Left forelimb (tissue), 1 donor: ENCODE measurements around the gene CCDC137.
"Not testable (repeated sequence)": the region's sequence is repeated elsewhere in the genome, so short reads cannot be mapped to it uniquely, and the experiment has no call there.

ENCODE experiments used
- DNase-seq: peaks from one replicate; pipeline ENCODE4 v3.0.0-alpha.2; 2018; ENCODE audit warnings: low spot score

The CCDC137 gene

GRCh38 chr17:81666342-81667191 lies at the start of gene CCDC137, which contains the start of gene OXLD1:
TSS of gene CCDC137 (plus strand) at chr17:81666737. CDS start at chr17:81666767, 30 bp downstream.
TSS of gene OXLD1 (minus strand) at chr17:81666605. CDS start at chr17:81666577, 28 bp downstream.
- peak; percentile 97 for DNase-seq

DNA sequence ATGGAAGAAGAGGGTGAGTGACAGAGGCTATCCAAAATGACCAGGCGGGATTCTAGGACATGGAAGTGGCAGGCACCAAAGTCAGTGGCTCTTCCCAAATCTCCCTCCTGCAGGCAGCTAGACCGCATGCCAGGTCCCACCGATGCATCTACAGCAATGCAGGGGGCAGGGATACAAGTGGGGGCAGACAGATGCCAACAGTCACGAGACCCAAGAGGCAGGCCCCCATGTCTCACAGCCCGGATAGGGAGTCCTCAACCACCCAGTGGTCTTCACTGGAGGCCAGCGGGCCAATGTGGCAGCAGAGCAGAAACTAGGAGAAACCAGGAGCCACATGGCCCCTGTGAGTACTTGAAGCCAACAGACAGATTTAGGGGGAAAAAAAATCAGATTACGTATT lies 49.7 kb upstream of the CCDC137 start:
- no peak for DNase-seq

GRCh38 chr17:81618307-81618706 lies 48.2 kb upstream of the CCDC137 start:
- not testable (repeated sequence) for DNase-seq

DNA sequence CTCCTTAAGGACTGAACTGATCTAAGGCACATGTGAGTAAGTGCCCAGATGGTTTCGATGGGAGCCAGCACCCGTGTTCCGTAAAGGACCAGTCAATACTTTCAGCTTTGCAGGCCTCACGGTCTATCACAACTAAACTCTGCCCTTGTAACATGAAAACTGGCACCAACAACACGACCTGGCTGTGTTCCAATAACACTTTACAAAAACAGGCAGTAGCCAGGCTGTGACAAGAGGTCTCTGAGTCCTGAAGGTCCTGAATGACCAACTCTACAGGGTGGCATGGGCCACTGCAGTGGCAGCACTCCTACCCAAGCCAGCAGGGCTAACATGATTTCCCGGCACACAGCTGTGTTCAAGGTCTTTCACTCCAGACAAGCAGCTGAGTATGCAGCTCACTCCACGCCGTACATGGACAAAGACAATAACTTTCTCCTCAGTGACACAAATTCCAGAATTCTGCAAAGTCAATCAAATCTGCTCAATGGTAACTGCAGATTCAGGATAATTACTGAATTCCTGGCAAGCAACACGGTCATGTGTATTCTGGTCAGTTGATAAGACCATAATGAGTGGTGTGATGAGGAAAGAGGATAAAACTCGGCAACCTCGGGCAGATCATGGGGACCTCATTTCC lies 44.9 kb upstream of the CCDC137 start:
- DNase-seq: no peak

GRCh38 chr17:81630274-81630673 lies 36.3 kb upstream of the CCDC137 start:
- no peak for DNase-seq

DNA sequence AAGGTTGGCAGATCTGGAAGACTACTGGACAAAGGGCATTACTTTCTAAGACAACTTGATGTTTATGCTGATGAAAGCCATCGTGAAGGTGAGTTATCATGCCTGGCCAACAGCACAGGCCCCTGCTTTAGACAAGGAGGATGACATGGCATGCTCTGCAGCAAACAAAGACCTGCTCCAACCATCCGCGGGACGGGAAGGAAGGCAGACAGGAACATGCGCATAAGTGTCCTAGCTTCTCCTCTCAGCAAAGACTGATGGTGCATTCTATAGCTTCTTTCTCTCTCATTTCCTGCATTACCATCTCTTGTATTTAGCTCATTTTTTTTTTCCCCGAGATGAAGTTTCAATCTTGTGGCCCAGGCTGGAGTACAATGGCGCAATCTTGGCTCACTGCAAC lies 35.1 kb upstream of the CCDC137 start:
- DNase-seq: no peak

GRCh38 chr17:81635431-81635830 lies 31.1 kb upstream of the CCDC137 start:
- no peak for DNase-seq

DNA sequence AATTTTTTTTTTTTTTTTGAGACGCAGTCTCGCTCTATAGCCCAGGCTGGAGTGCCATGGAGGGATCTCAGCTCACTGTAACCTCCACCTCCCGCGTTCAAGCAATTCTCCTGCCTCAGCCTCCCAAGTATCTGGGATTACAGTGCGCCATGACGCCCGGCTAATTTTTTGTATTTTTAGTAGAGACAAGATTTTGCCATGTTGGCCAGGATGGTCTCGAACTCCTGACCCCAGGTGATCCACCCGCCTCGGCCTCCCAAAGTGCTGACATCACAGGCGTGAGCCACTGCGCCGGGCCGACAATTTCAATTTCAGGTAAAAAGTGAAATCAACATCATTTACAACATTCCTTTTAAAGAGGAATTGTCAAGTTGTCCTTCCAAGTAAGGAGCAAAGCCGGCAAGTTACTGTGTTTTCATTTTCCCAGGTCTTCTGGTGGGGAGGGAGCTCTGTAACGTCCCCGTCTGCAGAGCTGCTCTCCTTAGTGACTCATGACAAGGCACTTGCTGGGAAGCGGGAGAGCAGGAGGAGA lies 30.5 kb upstream of the CCDC137 start:
- DNase-seq: no peak

DNA sequence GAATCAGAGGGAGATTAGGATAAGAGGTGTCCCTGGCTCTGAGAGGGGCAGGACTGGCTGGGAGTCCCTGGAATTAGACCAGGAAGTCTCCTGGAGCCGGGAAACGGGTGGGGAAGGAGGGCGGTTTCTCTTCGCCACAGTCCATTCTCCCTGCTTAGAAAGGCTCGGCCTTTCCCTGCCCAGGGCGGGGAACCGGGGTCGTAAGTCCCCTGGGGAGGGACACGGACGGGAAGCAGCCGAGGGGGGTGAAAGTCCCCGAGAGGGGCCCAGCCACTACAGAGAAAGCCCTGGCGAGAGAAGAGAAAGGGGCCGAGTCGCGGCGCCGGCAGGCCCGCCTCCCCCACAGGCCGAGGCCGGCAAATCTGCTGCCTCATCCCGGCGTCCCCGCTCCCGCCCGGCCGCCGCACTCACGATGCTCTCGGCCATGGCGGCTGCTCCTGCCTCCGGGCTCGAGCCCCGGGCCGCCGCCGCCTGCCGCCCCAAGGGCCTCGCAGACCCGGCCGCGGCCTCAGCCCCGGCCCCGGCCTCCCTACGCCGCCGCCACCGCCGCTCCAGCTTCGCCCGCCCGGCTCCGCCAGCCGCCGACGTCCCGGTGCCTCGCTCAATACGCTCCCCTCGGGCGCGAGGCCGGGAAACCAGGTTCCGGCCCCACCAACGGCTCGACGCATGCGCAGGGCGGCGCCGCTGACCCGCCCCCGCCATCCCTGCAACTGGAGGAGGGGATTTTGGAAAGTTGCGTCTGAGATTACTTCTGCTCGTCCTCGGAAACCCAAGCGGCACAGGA lies 29.8 kb upstream of the CCDC137 start, which contains the start of the genes NPLOC4 and TSPAN10:
Gene NPLOC4 (minus strand): TSS at position 608 of the 784 bp plus-strand sequence. CDS start 182 bp downstream, at position 426.
Gene TSPAN10 (plus strand): TSS at position 692 of the 784 bp plus-strand sequence. CDS start 5,217 bp downstream, outside the sequence.
- DNase-seq: peak; percentile 94

DNA sequence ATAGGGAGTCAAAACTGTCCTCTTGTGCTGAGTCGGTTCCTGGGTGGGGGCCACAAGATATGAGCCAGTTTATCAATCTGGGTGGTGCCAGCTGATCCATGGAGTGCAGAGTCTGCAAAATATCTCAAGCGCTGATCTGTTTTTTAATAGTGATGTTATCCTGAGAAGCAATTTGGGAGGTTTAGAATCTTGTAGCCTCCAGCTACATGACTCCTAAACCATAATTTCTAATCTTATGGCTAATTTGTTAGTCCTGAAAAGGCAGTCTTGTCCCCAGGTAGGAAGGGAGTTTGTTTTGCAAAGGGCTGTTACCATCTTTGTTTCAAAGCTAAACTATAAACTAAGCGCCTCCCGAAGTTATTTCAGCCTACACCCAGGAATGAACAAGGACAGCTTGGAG lies 27.9 kb upstream of the CCDC137 start:
- no peak for DNase-seq

DNA sequence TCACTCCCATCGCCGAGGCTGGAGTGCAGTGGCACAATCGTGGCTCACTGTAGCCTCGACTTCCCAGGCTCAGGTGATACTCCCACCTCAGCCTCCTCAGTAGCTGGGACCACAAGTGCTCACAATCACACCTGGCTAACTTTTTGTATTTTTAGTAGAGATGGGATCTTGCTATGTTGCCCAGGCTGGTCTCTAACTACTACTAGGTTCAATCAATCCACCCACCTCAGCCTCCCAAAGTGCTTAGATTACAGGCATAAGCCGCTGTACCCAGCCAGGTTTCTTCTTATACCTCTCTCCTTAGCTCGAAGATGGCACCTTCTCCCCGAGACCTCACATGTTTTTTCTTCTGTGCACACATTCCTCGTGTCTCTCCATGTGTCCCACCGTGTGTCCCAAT lies 26.5 kb upstream of the CCDC137 start:
- DNase-seq: no peak

DNA sequence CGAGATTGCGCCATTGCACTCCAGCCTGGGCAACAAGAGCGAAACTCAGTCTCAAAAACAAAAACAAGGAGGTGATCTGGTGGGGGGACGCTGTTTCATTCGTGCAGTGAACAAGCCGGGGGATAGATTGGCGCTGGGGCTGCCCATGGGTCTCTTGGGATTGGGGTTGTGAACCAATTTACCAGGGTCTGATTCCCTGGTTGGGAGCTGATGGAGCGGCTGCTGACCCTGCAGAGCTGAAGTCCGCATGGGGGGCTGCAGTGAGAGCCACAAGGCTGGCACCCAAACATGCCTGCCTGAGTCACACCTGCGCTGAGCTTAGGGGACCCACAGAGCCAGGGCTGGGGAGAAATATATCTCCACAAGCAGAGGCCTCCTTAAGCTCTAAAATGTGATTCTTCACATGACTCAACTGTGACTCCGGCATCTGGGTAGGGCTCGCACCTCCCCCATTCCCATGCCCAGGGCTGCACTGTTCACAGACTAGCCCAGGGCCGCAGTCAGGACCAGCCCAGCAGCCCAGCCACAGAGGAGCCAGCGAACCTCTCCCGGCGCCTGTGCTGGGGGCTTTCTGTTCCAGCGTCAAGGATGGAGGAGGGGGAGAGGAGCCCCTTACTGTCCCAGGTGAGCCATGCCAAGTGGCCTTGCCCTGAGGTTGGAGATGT lies 24.6 kb upstream of the CCDC137 start:
- DNase-seq: no peak

- DNase-seq: no peak
These were observed 22.0 kb upstream of the CCDC137 start for GRCh38 chr17:81644496-81644895.

DNA sequence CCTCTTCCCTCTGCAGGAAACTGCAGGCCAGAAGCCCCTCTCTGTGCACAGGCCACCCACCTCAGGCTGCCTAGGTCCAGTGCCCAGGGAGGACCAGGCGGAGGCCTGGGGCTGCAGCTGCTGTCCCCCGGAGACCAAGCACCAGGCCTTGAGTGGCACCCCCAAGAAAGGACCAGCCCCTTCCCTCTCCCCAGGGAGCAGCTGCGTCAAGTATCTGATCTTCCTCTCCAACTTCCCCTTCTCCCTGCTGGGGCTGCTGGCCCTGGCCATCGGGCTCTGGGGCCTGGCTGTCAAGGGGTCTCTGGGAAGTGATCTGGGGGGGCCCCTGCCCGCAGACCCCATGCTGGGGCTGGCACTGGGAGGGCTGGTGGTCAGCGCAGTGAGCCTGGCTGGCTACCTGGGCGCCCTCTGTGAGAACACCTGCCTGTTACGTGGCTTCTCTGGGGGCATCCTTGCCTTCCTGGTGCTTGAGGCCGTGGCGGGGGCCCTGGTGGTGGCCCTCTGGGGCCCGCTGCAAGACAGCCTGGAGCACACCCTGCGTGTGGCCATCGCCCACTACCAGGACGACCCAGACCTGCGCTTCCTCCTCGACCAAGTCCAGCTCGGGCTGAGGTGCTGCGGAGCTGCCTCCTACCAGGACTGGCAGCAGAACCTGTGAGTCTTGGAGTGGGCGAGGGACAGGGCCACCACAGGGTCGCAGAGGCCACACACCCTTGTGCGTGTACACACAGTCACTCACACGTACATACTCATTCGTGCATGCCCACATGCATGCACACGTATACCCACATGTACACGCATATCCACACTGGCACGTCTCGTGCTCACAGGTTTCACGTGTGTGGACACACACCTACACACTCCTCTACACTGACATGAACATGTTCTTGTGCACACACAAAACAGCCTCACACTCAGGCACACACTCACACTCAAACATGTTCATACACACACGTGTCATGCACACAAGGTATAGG lies 21.3 kb upstream of the CCDC137 start:
- no peak for DNase-seq

DNA sequence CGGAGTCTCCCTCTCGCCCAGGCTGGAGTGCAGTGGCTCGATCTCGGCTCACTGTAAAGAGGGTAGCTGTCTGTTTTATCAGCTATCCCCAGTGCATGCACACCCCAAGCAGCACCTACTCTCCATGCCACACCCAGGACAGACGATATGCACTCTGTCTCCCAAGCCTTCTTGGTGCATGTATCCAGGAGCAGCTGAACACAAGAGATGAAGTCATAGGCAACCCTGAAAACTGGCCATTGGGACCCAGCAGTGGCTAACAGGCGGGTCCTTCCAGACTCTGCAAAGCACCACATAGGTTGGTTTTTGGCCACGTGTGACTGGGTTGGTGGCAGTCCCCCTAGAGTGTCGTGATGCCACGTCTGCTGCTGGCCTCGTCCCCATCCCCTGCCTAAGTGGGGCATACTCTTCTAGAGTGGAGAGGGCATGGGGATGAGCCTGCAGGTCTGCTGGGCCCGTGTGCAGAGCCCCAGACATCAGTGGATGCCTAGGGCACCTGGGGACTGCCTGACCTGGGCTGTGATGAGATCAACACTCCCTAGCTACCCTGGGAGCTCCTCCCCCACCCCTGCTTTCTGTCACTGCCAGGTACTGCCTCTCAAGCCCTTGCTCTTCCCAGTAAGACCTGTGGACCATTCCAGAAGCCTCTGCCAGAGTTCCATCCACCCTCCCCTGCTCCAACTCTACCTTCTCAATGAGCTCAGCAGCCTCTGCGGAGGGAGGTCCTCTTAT lies 19.5 kb upstream of the CCDC137 start:
- no peak for DNase-seq

DNA sequence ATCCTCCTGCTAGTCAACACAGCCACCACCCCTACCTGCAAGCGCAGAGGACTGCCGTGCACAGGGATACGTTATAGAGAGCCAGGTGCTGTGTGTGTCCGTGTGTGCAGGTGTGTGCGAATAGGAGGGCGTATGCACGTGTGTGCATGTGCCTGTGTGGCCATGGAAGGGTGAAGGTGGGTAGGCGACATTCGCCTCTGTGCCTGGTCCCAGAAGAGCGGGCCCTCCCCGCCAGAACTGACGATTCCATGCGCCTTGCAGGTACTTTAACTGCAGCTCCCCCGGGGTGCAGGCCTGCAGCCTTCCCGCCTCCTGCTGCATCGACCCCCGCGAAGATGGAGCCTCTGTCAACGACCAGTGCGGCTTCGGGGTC lies 18.9 kb upstream of the CCDC137 start:
- no peak for DNase-seq

DNA sequence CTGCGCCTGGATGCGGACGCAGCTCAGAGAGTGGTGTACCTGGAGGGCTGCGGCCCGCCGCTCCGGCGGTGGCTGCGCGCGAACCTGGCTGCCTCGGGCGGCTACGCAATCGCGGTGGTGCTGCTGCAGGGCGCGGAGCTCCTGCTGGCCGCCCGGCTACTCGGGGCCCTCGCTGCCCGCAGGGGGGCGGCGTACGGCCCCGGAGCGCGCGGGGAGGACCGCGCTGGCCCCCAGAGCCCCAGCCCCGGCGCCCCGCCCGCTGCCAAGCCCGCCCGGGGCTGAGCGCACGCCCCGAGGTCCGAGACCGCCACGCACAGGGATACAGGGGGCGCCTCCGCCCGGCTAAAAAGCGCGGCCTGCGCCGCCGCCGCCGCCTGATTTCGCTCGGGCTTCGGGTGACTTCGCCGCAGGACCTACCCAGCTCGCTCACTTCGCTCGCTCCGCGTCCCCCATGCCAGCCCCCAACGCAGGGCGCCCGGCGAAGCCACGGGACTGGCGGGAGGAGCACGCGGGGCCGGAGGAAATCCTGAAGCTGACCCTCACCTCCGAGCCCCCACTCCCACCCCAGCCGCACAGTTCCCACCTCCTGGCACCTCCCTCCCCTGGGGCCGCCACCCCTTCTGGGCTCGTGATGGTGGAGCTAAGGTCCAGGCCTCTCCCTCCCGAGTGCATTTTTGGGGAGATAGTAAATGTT lies 18.4 kb upstream of the CCDC137 start:
- no peak for DNase-seq

- DNase-seq: no peak
These were observed 17.8 kb upstream of the CCDC137 start for GRCh38 chr17:81648707-81649085.

- no peak for DNase-seq
These were observed 15.6 kb upstream of the CCDC137 start for GRCh38 chr17:81650951-81651350.
